Kidney (tissue), 14 donors: Measurements from ENCODE around the gene KCTD5. TPM values are rescaled to one million over a fixed set of nuclear protein-coding genes. Genes with fewer than 3 reads are reported as not detected.

Source experiments
- DNase-seq, 5 donors: peaks; one replicate each; pipeline ENCODE4 v3.0.0-alpha.2; 2013 to 2020
- FAIRE-seq: peaks from 2 replicates; lab custom pipeline; 2012; peaks lifted over from hg19 to GRCh38; lab: Jason Lieb, UNC
- H3K27ac ChIP-seq, 2 donors: one replicate each; pipeline ENCODE4 v1.7.0; 2013; ENCODE audit warnings: low read depth in 2 of 2, low read length in 2 of 2, inconsistent platforms in 1 of 2
- H3K27me3 ChIP-seq: one replicate; pipeline ENCODE4 v1.7.1; 2013; ENCODE audit warnings: low read length, inconsistent platforms; ENCODE audit not compliant: control insufficient read depth, insufficient read depth
- H3K36me3 ChIP-seq, 3 donors: one replicate each; pipeline versions ENCODE4 v1.7.0 to v1.7.1; 2013; ENCODE audit warnings: low read length in 3 of 3, control low read depth in 1 of 3, inconsistent platforms in 1 of 3; ENCODE audit not compliant: insufficient read depth in 3 of 3, control insufficient read depth in 2 of 3
- H3K4me1 ChIP-seq, 3 donors: one replicate each; pipeline versions ENCODE4 v1.7.0 to v1.7.1; 2013; ENCODE audit warnings: low read length in 3 of 3, inconsistent platforms in 1 of 3, low read depth in 1 of 3; ENCODE audit not compliant: control insufficient read depth in 2 of 3, insufficient read depth in 2 of 3
- H3K4me3 ChIP-seq, 3 donors: one replicate each; pipeline versions ENCODE4 v1.7.0 to v1.8.1; 2013; ENCODE audit warnings: low read length in 3 of 3, control low read depth in 1 of 3, inconsistent platforms in 1 of 3
- H3K9ac ChIP-seq, 3 donors: one replicate each; pipeline versions ENCODE4 v1.7.0 to v1.7.1; 2013; ENCODE audit warnings: low read length in 3 of 3, control low read depth in 1 of 3, inconsistent platforms in 1 of 3
- H3K9me3 ChIP-seq, 3 donors: one replicate each; pipeline versions ENCODE4 v1.7.0 to v1.7.1; 2013; ENCODE audit warnings: low read length in 3 of 3, control low read depth in 1 of 3, inconsistent platforms in 1 of 3; ENCODE audit not compliant: control insufficient read depth in 2 of 3, insufficient read depth in 1 of 3
- intact Hi-C: fragments of 100-400 bp; cut with DNase I; formaldehyde crosslinking; loops from one replicate; pipeline ENCODE4 v1.11.1; 2022
- polyA plus RNA-seq: library from polyadenylated mRNA; stranded (reverse); fragments of 350-450 nt; fragmentation: Illumina TruSeq; extraction: RNeasy Lipid Tissue Mini Kit (QIAGEN cat#74804); gene quantifications from one replicate; pipeline ENCODE4 v1.2.3, GENCODE V29; 2014; ENCODE audit warnings: low read depth, low replicate concordance; ENCODE audit not compliant: insufficient read depth
- total RNA-seq: library from RNA; stranded (reverse); fragmentation: NEBNext Ultra II Directional; extraction: Animal tissue kit (Norgen Biotek cat#: 25700); gene quantifications from one replicate; pipeline ENCODE4 v1.2.1, GENCODE V29; 2021
- TF ChIP-seq, protein P1 (sequence below): IDR thresholded peaks from 3 replicates; pipeline ENCODE4 v1.5.1; 2012; ENCODE audit warnings: mild to moderate bottlenecking, moderate library complexity, borderline replicate concordance; ENCODE audit not compliant: insufficient read depth; ENCODE audit errors: extremely low read depth
- donor health status: control.
- donor health status: control.
- donor health status: control.
- donor health status: control.
- donor health status: control.
- donor health status: DM: yes; HTN: yes; CAD: no.
- donor health status: Normal renal cell carcinoma (clear cell type).

Gene KCTD5
- total and polyA plus RNA-seq, 2 donors from 2014 or later = 12.8 to 19.9 TPM

DNA sequence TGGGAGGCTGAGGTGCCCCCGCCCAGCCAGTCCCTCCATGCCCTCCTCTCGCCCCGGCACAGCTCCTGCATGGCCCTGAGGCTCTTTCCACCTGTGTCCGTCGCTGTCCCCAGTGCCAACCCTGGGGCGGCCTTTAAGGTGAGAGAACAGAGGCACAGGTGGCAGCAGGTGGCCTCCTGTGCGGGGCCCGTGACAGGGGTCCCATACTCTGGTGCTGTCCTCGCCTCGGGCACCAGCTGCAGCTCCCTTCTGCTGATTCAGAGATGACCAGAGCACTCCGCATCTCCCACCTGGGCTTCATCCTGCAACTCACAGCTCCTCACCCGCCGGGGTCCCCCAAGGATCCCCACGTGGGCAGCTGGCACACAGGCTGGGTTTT lies 29.7 kb downstream of the KCTD5 start:
- Histone ChIP-seq H3K9me3 (no peaks in the 10 kb centered on the region), H3K4me1 (no peaks in the 10 kb centered on the region), H3K27me3 (no peaks in the 10 kb centered on the region), H3K27ac (no peak overlapping the region), H3K36me3 (peaks cover 0 to 9% (median 4%) of the 10 kb centered on the region in 3 donors), H3K9ac (no peak overlapping the region), H3K4me3 (no peak overlapping the region)
- FAIRE-seq (no peak), DNase-seq (peak in 1 of 5 donors; percentile 68)
- intact Hi-C loops = no loop called here
- TF ChIP-seq, protein P1, sequence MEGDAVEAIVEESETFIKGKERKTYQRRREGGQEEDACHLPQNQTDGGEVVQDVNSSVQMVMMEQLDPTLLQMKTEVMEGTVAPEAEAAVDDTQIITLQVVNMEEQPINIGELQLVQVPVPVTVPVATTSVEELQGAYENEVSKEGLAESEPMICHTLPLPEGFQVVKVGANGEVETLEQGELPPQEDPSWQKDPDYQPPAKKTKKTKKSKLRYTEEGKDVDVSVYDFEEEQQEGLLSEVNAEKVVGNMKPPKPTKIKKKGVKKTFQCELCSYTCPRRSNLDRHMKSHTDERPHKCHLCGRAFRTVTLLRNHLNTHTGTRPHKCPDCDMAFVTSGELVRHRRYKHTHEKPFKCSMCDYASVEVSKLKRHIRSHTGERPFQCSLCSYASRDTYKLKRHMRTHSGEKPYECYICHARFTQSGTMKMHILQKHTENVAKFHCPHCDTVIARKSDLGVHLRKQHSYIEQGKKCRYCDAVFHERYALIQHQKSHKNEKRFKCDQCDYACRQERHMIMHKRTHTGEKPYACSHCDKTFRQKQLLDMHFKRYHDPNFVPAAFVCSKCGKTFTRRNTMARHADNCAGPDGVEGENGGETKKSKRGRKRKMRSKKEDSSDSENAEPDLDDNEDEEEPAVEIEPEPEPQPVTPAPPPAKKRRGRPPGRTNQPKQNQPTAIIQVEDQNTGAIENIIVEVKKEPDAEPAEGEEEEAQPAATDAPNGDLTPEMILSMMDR = no peak

DNA sequence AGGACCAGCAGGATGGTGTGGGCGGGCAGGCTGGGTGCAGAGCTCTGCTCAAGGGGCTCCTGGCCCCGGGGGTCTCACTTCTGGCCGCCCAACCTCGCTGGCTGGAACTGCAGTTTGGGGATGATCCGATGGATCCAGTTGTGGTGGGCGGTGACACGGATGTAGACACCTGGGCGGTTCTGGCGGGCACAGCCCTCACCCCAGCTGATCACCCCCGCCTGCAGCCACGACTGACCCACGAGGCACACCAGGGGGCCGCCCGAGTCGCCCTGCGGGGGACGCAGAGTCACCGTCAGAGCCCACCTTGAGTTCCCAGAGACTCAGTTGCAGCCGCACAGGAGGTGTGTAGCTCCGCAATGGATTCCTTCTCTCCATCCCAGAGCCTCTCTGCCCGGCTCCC lies 30.2 kb downstream of the KCTD5 start:
- H3K9ac ChIP-seq = no peak overlapping the region
- H3K27ac ChIP-seq = no peak overlapping the region
- intact Hi-C loops = no loop called here
- H3K4me3 ChIP-seq = no peak overlapping the region
- no peaks in the 10 kb centered on the region for H3K27me3 ChIP-seq
- H3K4me1 ChIP-seq = no peaks in the 10 kb centered on the region
- TF ChIP-seq, protein P1 = no peak
- FAIRE-seq (no peak), DNase-seq (peak in 1 of 5 donors; percentile 73)
- H3K9me3 ChIP-seq = no peaks in the 10 kb centered on the region
- H3K36me3 ChIP-seq = peaks cover 0 to 7% (median 1%) of the 10 kb centered on the region in 3 donors

- intact Hi-C loops = no loop called here
- FAIRE-seq = no peak
These were observed 31.2 kb downstream of the KCTD5 start for GRCh38 chr16:2713523-2713922.

More at GRCh38 chr16:2713523-2713922, 31.2 kb downstream of the KCTD5 start:
- no peak overlapping the region for H3K27ac ChIP-seq
- TF ChIP-seq, protein P1 = no peak
- no peaks in the 10 kb centered on the region for H3K27me3 ChIP-seq
- no peak for DNase-seq
- H3K4me3 ChIP-seq = no peak overlapping the region
- H3K9ac ChIP-seq = no peak overlapping the region
- H3K36me3 ChIP-seq = no peaks in the 10 kb centered on the region
- no peaks in the 10 kb centered on the region for H3K4me1 ChIP-seq
- H3K9me3 ChIP-seq = no peaks in the 10 kb centered on the region
